Neural progenitor cell (in vitro differentiated cells): ENCODE data around the gene CLIC4. TPM values are rescaled to one million over a fixed set of nuclear protein-coding genes. Genes with fewer than 3 reads are reported as not detected.

Experiments used
- DNase-seq: peaks from one replicate; pipeline ENCODE4 v3.0.0-alpha.2; 2016; ENCODE audit warnings: low spot score
- H2AFZ ChIP-seq: fragments of 200-600 bp; sonication (generic); replicated peaks from 2 replicates; pipeline ENCODE4 v1.6.1; 2016; ENCODE audit warnings: antibody characterized with exemption
- H3F3A ChIP-seq: fragments of 200-600 bp; sonication (generic); 2 replicates; pipeline ENCODE4 v1.6.1; 2016; ENCODE audit warnings: antibody characterized with exemption, low read depth
- H3K27ac ChIP-seq: fragments of 200-600 bp; sonication (generic); 2 replicates; pipeline ENCODE4 v1.5.1; 2016; ENCODE audit warnings: mild to moderate bottlenecking
- H3K27me3 ChIP-seq: fragments of 200-600 bp; sonication (generic); 2 replicates; pipeline ENCODE4 v1.6.1; 2016; ENCODE audit warnings: mild to moderate bottlenecking, moderate library complexity
- H3K36me3 ChIP-seq: fragments of 200-600 bp; sonication (generic); 2 replicates; pipeline ENCODE4 v1.5.1; 2016
- H3K4me1 ChIP-seq: fragments of 200-600 bp; sonication (generic); 2 replicates; pipeline ENCODE4 v1.6.1; 2016; ENCODE audit warnings: mixed run types
- H3K4me2 ChIP-seq: fragments of 200-600 bp; sonication (generic); 2 replicates; pipeline ENCODE4 v1.6.1; 2016
- H3K4me3 ChIP-seq: fragments of 200-600 bp; sonication (generic); 2 replicates; pipeline ENCODE4 v1.5.1; 2016
- H3K79me2 ChIP-seq: fragments of 200-600 bp; sonication (generic); 2 replicates; pipeline ENCODE4 v1.6.1; 2016; ENCODE audit warnings: low read depth
- H3K9ac ChIP-seq: fragments of 200-600 bp; sonication (generic); 2 replicates; pipeline ENCODE4 v1.6.1; 2016
- H3K9me3 ChIP-seq: fragments of 200-600 bp; sonication (generic); 2 replicates; pipeline ENCODE4 v1.5.1; 2016; ENCODE audit warnings: low read depth
- H4K20me1 ChIP-seq: fragments of 200-600 bp; sonication (generic); 2 replicates; pipeline ENCODE4 v1.6.1; 2016; ENCODE audit warnings: low read depth
- H3K27ac Mint-ChIP-seq: 3 replicates; pipeline ENCODE4 v1.8.0; 2021; ENCODE audit warnings: mixed read lengths
- H3K27me3 Mint-ChIP-seq: 2 replicates; pipeline ENCODE4 v1.8.0; 2022; ENCODE audit warnings: low read depth, mild to moderate bottlenecking, inconsistent platforms, moderate library complexity, mixed read lengths; ENCODE audit not compliant: insufficient read depth
- H3K36me3 Mint-ChIP-seq: 3 replicates; pipeline ENCODE4 v1.8.0; 2021; ENCODE audit warnings: mixed read lengths
- H3K4me1 Mint-ChIP-seq: 3 replicates; pipeline ENCODE4 v1.8.0; 2021; ENCODE audit warnings: mixed read lengths
- H3K4me3 Mint-ChIP-seq: 3 replicates; pipeline ENCODE4 v1.8.0; 2021; ENCODE audit warnings: mild to moderate bottlenecking, moderate library complexity, mixed read lengths
- H3K9me3 Mint-ChIP-seq: 3 replicates; pipeline ENCODE4 v1.8.0; 2020; ENCODE audit warnings: mixed read lengths
- EZH2 ChIP-seq: fragments of 200-600 bp; sonication (generic); IDR thresholded peaks from 2 replicates; pipeline ENCODE4 v1.6.1; 2017; ENCODE audit warnings: antibody characterized with exemption, mild to moderate bottlenecking, moderate library complexity
- EZH2phosphoT487 ChIP-seq: fragments of 200-600 bp; sonication (generic); IDR thresholded peaks from 2 replicates; pipeline ENCODE4 v1.6.1; 2017; ENCODE audit warnings: antibody characterized with exemption
- total RNA-seq: library from RNA; depleted of rRNA; stranded (reverse); fragments of >200 nt; gene quantifications from 2 replicates; pipeline ENCODE4 v1.2.3, GENCODE V29; 2015; ENCODE audit warnings: low replicate concordance
- TF ChIP-seq, protein P1 (sequence below): fragments of 200-600 bp; sonication (generic); IDR thresholded peaks from 2 replicates; pipeline ENCODE4 v1.5.1; 2017; ENCODE audit warnings: antibody characterized with exemption, mild to moderate bottlenecking

The CLIC4 gene
- total RNA-seq, 1 donor from 2014 or later: 263 TPM

DNA sequence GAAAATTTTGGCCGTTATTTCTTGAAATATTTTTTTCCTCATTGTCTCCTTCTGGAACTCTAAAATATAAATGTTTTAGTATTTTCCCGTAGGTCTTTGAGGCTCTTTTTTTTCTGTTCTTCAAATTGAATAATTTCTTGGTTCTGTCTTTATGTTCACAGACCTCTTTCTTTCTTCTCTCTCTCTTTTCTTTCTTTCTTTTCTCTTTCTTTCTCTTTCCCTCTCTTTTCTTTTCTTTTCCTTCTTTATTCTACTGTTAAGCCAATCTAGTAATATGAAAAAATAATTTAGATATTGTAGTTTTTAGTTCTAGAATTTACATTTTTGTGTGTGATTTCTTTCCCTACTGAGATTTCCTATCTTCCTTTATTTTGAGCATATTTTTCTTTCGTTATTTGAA is 30.1 kb downstream of the CLIC4 start:
- Histone ChIP-seq H3K4me1 (peaks cover 3% of the 10 kb centered on the region), H2AFZ (no peak overlapping the region), H3K4me3 (no peak overlapping the region), H3F3A (peaks cover 6% of the 10 kb centered on the region), H3K79me2 (peaks cover 100% of the 10 kb centered on the region), H3K9me3 (no peaks in the 10 kb centered on the region), H3K27ac (peak overlapping the region; percentile 9), H3K27me3 (no peaks in the 10 kb centered on the region), H3K36me3 (no peaks in the 10 kb centered on the region), H3K9ac (no peak overlapping the region), H3K4me2 (no peak overlapping the region), H4K20me1 (peaks cover 86% of the 10 kb centered on the region)
- H3K27ac Mint-ChIP-seq: no peak overlapping the region
- H3K4me3 Mint-ChIP-seq: no peak overlapping the region
- TF ChIP-seq, protein P1, sequence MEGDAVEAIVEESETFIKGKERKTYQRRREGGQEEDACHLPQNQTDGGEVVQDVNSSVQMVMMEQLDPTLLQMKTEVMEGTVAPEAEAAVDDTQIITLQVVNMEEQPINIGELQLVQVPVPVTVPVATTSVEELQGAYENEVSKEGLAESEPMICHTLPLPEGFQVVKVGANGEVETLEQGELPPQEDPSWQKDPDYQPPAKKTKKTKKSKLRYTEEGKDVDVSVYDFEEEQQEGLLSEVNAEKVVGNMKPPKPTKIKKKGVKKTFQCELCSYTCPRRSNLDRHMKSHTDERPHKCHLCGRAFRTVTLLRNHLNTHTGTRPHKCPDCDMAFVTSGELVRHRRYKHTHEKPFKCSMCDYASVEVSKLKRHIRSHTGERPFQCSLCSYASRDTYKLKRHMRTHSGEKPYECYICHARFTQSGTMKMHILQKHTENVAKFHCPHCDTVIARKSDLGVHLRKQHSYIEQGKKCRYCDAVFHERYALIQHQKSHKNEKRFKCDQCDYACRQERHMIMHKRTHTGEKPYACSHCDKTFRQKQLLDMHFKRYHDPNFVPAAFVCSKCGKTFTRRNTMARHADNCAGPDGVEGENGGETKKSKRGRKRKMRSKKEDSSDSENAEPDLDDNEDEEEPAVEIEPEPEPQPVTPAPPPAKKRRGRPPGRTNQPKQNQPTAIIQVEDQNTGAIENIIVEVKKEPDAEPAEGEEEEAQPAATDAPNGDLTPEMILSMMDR: no peak
- TF ChIP-seq EZH2: no peak
- no peak for TF ChIP-seq EZH2phosphoT487
- peaks cover 14% of the 10 kb centered on the region for H3K4me1 Mint-ChIP-seq
- DNase-seq: no peak
- peaks cover 2% of the 10 kb centered on the region for H3K27me3 Mint-ChIP-seq
- H3K36me3 Mint-ChIP-seq: peaks cover 17% of the 10 kb centered on the region
- H3K9me3 Mint-ChIP-seq: no peaks in the 10 kb centered on the region

DNA sequence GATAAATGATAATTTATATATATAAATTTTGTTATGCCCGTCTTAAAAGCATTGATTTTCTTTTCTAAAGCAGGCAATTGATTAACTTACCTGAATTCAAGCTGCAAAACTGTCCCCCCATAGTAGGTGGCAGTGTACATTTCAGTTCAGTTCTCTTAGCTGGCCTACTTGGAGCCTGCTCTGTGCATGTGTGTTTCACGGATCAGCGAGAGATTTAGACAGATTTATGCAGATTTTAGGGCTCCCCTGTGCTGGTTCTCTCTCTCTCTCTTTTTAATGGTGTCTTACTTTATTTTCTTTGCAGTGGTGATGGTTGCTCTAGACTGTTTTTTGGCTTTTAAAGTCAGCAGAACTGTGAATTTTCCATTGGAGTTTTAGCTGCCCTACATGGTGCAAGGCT is 30.7 kb downstream of the CLIC4 start:
- Histone ChIP-seq H4K20me1 (peaks cover 84% of the 10 kb centered on the region), H3K9me3 (no peaks in the 10 kb centered on the region), H3K27ac (peak overlapping the region; percentile 9), H3K36me3 (no peaks in the 10 kb centered on the region), H3F3A (peaks cover 6% of the 10 kb centered on the region), H3K9ac (no peak overlapping the region), H3K4me3 (no peak overlapping the region), H3K27me3 (no peaks in the 10 kb centered on the region), H3K4me1 (peaks cover 3% of the 10 kb centered on the region), H3K4me2 (no peak overlapping the region), H3K79me2 (peaks cover 99% of the 10 kb centered on the region), H2AFZ (no peak overlapping the region)
- Mint-ChIP-seq H3K27ac (peak overlapping the region; percentile 1), H3K9me3 (no peaks in the 10 kb centered on the region), H3K36me3 (peaks cover 19% of the 10 kb centered on the region), H3K4me1 (peaks cover 9% of the 10 kb centered on the region), H3K4me3 (no peak overlapping the region), H3K27me3 (peaks cover 2% of the 10 kb centered on the region)
- DNase-seq: no peak
- TF ChIP-seq, protein P1: no peak
- TF ChIP-seq EZH2phosphoT487 (no peak), EZH2 (no peak)

DNA sequence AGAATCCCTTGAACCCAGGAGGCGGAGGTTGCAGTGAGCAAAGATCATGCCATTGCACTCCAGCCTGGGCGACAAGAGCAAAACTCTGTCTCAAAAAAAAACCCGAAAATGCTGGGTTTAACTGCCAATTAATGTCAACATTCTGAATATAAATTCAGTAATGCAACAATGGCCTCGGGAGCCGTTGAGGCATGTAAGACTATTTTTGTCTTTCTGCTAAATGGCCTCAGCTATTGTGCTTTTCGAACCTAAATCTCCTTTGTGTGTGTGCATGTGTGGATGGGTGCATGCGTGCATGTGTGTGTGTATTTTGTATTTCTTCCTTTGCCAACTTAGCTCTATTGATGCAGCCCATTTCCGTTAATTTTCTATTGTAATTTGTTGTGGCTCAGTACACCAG is 31.6 kb downstream of the CLIC4 start:
- Histone ChIP-seq H3K4me3 (no peak overlapping the region), H3F3A (peaks cover 6% of the 10 kb centered on the region), H2AFZ (no peak overlapping the region), H3K27ac (no peak overlapping the region), H3K79me2 (peaks cover 98% of the 10 kb centered on the region), H3K4me1 (peaks cover 3% of the 10 kb centered on the region), H3K4me2 (no peak overlapping the region), H3K27me3 (no peaks in the 10 kb centered on the region), H3K36me3 (no peaks in the 10 kb centered on the region), H3K9me3 (no peaks in the 10 kb centered on the region), H3K9ac (no peak overlapping the region), H4K20me1 (peaks cover 77% of the 10 kb centered on the region)
- H3K36me3 Mint-ChIP-seq: peaks cover 21% of the 10 kb centered on the region
- H3K9me3 Mint-ChIP-seq: no peaks in the 10 kb centered on the region
- H3K4me1 Mint-ChIP-seq: peaks cover 9% of the 10 kb centered on the region
- H3K4me3 Mint-ChIP-seq: no peak overlapping the region
- DNase-seq: peak; percentile 9
- H3K27ac Mint-ChIP-seq: no peak overlapping the region
- TF ChIP-seq EZH2phosphoT487 (no peak), EZH2 (no peak)
- TF ChIP-seq, protein P1: no peak
- H3K27me3 Mint-ChIP-seq: peaks cover 2% of the 10 kb centered on the region
